Activated CD4-positive, CD25-positive, alpha-beta regulatory T cell treated with anti-CD3 and anti-CD28 coated beads, Interleukin-2, amount 50 U/mL, for 16 hours (primary cell): ENCODE data around the gene ZNF407.

Experiments
- DNase-seq: peaks from one replicate; pipeline ENCODE4 v3.0.0-alpha.2; 2020; ENCODE audit warnings: low read depth, low spot score

Gene ZNF407

GRCh38 chr18:74669136-74669798 is 71.6 kb downstream of the ZNF407 start:
- no peak for DNase-seq

GRCh38 chr18:74672371-74672770 is 74.7 kb downstream of the ZNF407 start:
- no peak for DNase-seq

DNA sequence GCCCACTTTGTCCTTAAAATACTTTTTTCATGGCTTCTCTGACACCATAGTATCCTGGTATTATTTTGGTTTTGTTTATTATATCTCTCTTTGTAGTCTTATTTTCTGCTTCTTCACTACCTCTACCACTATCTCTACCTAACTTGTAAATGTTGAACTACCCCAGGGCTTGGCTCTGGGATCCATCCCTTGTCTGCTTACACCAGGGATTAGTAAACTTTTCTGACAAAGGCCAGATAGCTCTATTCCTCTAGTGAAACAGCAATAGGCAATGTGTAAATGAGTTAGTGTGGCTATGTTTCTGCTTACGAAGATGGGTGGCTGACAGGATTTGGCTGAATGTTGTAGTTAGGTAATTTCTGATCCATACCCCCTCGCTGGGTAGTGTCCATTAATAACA is 76.8 kb downstream of the ZNF407 start:
- no peak for DNase-seq

DNA sequence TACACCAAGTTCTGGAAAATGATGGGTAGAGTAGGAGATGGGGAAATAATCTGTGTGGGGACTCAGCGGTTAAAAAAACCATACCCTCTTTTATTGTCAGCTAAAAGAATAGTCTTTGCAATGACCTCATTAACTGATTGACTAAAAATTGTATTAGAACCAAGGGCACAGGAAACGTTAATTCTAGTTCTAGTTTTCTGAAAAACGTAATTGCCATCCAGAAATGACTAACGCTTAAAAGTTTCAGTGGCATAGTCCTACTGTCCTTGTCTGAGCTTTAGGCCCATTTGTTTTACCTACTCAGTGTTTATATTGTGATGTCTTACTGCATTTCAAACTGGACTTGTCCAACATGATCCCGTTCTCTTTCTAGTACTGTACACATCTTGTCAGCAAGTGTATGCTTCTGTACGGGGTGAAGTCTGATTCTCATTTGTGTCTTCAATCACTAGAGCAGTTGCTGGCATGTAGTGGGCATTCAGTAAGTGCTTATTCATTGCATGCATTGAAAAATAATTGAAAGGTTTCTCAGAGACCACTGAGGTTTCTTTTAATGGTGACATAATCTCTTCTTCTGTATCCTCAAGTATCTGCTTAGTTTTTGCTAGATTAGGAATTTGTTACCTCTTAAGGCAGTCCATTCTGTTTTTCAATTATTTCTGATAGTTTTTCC is 81.5 kb downstream of the ZNF407 start:
- DNase-seq, result no peak

- no peak for DNase-seq
These were observed 82.0 kb downstream of the ZNF407 start for GRCh38 chr18:74679679-74680076.

GRCh38 chr18:74682141-74682990 is 84.7 kb downstream of the ZNF407 start:
- no peak for DNase-seq

- DNase-seq, result no peak
These were observed 85.3 kb downstream of the ZNF407 start for GRCh38 chr18:74682991-74683297.

GRCh38 chr18:74683573-74683972 is 85.9 kb downstream of the ZNF407 start:
- no peak for DNase-seq

DNA sequence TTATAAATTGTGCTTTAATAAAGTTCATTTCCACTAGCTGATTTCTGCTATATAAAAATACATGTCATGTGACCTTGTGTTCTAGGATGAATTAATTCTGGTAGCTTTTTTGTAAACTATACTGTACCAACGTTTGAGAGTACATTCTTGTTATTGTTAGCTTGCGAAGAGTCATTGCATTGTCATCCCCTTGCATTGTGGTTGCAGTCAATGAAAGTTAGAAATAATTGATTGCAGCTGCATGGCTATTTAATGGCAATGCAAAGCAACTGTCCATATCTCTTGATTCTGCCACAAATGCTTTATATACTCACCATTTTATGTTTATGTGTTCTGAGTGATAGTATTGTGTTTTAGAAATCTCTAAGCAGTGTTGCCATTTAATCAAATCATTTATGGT is 91.6 kb downstream of the ZNF407 start:
- no peak for DNase-seq

- DNase-seq, result no peak
These were observed 94.8 kb downstream of the ZNF407 start for GRCh38 chr18:74692367-74693013.

GRCh38 chr18:74694436-74694835 is 96.8 kb downstream of the ZNF407 start:
- no peak for DNase-seq

GRCh38 chr18:74695170-74695569 is 97.5 kb downstream of the ZNF407 start:
- DNase-seq, result no peak

DNA sequence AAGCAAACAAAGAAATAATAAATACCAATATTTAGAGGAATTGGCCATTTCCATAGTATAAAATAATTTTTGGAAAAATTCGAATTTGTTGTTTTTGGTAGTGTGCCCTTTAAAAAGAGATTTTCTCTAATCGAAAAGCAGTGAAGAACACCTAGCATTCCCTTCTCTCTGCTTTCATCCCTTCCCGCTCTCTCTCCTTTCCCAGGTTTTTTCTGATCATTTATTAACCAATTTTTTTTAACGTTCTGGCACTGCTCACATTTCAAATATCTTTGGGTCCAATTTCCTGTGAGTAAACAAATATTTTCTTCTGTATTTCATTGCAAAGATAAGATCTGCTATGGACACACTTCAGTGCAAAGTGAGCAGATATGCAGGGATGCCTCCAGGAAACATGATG is 101.2 kb downstream of the ZNF407 start:
- no peak for DNase-seq

- DNase-seq, result no peak
These were observed 101.8 kb downstream of the ZNF407 start for GRCh38 chr18:74699455-74699854.

GRCh38 chr18:74702950-74703349 is 105.3 kb downstream of the ZNF407 start:
- no peak for DNase-seq

DNA sequence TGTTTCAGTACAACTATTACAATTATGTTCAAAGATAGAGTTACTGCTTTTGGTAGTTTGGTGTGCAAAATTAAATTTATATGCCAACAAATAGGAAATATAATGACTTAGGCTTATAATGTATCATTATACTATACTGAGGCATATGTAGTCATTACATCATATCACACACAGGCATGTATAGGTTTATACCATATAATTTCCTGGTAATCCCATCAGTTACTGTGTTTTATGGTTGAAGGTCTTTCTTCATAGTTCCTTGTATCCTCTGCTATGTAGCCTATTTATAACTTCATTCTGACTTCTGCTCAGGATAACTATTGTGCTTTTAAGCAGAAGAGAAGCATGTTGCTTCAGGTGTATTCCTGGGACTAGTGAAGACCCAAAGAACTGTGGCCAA is 110.5 kb downstream of the ZNF407 start:
- no peak for DNase-seq

DNA sequence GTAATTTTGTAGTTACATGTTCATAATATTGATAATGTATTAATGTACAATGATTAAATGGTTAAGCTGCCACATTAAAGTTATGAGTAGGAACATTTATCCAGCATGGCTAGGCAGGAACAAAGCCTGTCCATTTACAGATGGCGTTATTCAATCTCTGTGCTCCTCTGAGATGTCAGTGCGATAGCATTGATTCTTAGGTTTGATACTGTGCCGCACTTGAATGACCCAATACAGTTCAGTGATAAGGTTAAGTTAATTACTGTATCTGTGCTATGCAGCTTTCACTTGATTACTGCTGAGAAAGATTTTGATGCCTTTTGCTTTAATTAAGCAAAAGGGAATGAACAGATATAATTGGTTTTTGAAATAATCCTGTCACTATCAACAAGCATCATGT is 111.8 kb downstream of the ZNF407 start:
- no peak for DNase-seq

- DNase-seq, result no peak
These were observed 116.5 kb downstream of the ZNF407 start for GRCh38 chr18:74714120-74714519.

- DNase-seq, result no peak
These were observed 117.1 kb downstream of the ZNF407 start for GRCh38 chr18:74714791-74715190.

GRCh38 chr18:74715306-74715705 is 117.6 kb downstream of the ZNF407 start:
- DNase-seq, result no peak

GRCh38 chr18:74715865-74716712 is 118.4 kb downstream of the ZNF407 start:
- no peak for DNase-seq
